ENCODE measurements around the gene NFATC2. TPM values are rescaled to one million over a fixed set of nuclear protein-coding genes. Genes with fewer than 3 reads are reported as not detected.

The NFATC2 gene
- polyA plus RNA-seq, 2 donors, result 0.75 to 0.90 TPM

- Histone ChIP-seq H3K4me1 (ENCODE audit: control insufficient read depth in 2 of 2, insufficient read depth in 2 of 2, low read length in 1 of 2) (no peaks in the 10 kb centered on the region), H3K36me3 (ENCODE audit: control insufficient read depth in 2 of 2, insufficient read depth in 2 of 2, low read length in 1 of 2) (no peaks in the 10 kb centered on the region), H3K27ac (ENCODE audit: low read depth in 2 of 2, low read length in 1 of 2) (no peak overlapping the region), H3K4me3 (ENCODE audit: low read depth in 1 of 2, low read length in 2 of 2) (no peak overlapping the region), H3K27me3 (ENCODE audit: control insufficient read depth in 1 of 2, insufficient read depth in 2 of 2, low read length in 2 of 2) (no peaks in the 10 kb centered on the region), H3K9me3 (ENCODE audit: control insufficient read depth in 2 of 2, insufficient read depth in 1 of 2, low read depth in 1 of 2, low read length in 1 of 2) (no peaks in the 10 kb centered on the region)
- 91 to 93% methylated on average over 3 of the region's 3 CpGs for WGBS, 2 donors
These were observed 71.6 kb downstream of the NFATC2 start for GRCh38 chr20:51470907-51471411.

GRCh38 chr20:51470499-51470820, 72.1 kb downstream of the NFATC2 start:
- Histone ChIP-seq H3K4me3 (ENCODE audit: low read depth in 1 of 2, low read length in 2 of 2) (no peak overlapping the region), H3K36me3 (ENCODE audit: control insufficient read depth in 2 of 2, insufficient read depth in 2 of 2, low read length in 1 of 2) (no peaks in the 10 kb centered on the region), H3K27ac (ENCODE audit: low read depth in 2 of 2, low read length in 1 of 2) (no peak overlapping the region), H3K9me3 (ENCODE audit: control insufficient read depth in 2 of 2, insufficient read depth in 1 of 2, low read depth in 1 of 2, low read length in 1 of 2) (no peaks in the 10 kb centered on the region), H3K4me1 (ENCODE audit: control insufficient read depth in 2 of 2, insufficient read depth in 2 of 2, low read length in 1 of 2) (no peaks in the 10 kb centered on the region), H3K27me3 (ENCODE audit: control insufficient read depth in 1 of 2, insufficient read depth in 2 of 2, low read length in 2 of 2) (no peaks in the 10 kb centered on the region)
- 79 to 82% methylated on average over 5 of the region's 5 CpGs for WGBS, 2 donors

GRCh38 chr20:51469578-51470498, 72.7 kb downstream of the NFATC2 start:
- Histone ChIP-seq H3K4me3 (ENCODE audit: low read depth in 1 of 2, low read length in 2 of 2) (no peak overlapping the region), H3K27me3 (ENCODE audit: control insufficient read depth in 1 of 2, insufficient read depth in 2 of 2, low read length in 2 of 2) (no peaks in the 10 kb centered on the region), H3K36me3 (ENCODE audit: control insufficient read depth in 2 of 2, insufficient read depth in 2 of 2, low read length in 1 of 2) (no peaks in the 10 kb centered on the region), H3K4me1 (ENCODE audit: control insufficient read depth in 2 of 2, insufficient read depth in 2 of 2, low read length in 1 of 2) (no peaks in the 10 kb centered on the region), H3K9me3 (ENCODE audit: control insufficient read depth in 2 of 2, insufficient read depth in 1 of 2, low read depth in 1 of 2, low read length in 1 of 2) (no peaks in the 10 kb centered on the region), H3K27ac (ENCODE audit: low read depth in 2 of 2, low read length in 1 of 2) (no peak overlapping the region)
- WGBS, 2 donors, result 68 to 69% methylated on average over 11 of the region's 11 CpGs

- Histone ChIP-seq H3K4me3 (ENCODE audit: low read depth in 1 of 2, low read length in 2 of 2) (no peak overlapping the region), H3K9me3 (ENCODE audit: control insufficient read depth in 2 of 2, insufficient read depth in 1 of 2, low read depth in 1 of 2, low read length in 1 of 2) (no peaks in the 10 kb centered on the region), H3K36me3 (ENCODE audit: control insufficient read depth in 2 of 2, insufficient read depth in 2 of 2, low read length in 1 of 2) (no peaks in the 10 kb centered on the region), H3K27ac (ENCODE audit: low read depth in 2 of 2, low read length in 1 of 2) (no peak overlapping the region), H3K4me1 (ENCODE audit: control insufficient read depth in 2 of 2, insufficient read depth in 2 of 2, low read length in 1 of 2) (no peaks in the 10 kb centered on the region), H3K27me3 (ENCODE audit: control insufficient read depth in 1 of 2, insufficient read depth in 2 of 2, low read length in 2 of 2) (no peaks in the 10 kb centered on the region)
- WGBS, 2 donors, result 85 to 86% methylated on average over 6 of the region's 6 CpGs
These were observed 73.5 kb downstream of the NFATC2 start for GRCh38 chr20:51469046-51469445.

- Histone ChIP-seq H3K27me3 (ENCODE audit: control insufficient read depth in 1 of 2, insufficient read depth in 2 of 2, low read length in 2 of 2) (no peaks in the 10 kb centered on the region), H3K27ac (ENCODE audit: low read depth in 2 of 2, low read length in 1 of 2) (no peak overlapping the region), H3K36me3 (ENCODE audit: control insufficient read depth in 2 of 2, insufficient read depth in 2 of 2, low read length in 1 of 2) (no peaks in the 10 kb centered on the region), H3K4me1 (ENCODE audit: control insufficient read depth in 2 of 2, insufficient read depth in 2 of 2, low read length in 1 of 2) (no peaks in the 10 kb centered on the region), H3K9me3 (ENCODE audit: control insufficient read depth in 2 of 2, insufficient read depth in 1 of 2, low read depth in 1 of 2, low read length in 1 of 2) (no peaks in the 10 kb centered on the region), H3K4me3 (ENCODE audit: low read depth in 1 of 2, low read length in 2 of 2) (no peak overlapping the region)
- WGBS, 2 donors, result 95% methylated on average over 7 of the region's 7 CpGs
These were observed 73.9 kb downstream of the NFATC2 start for GRCh38 chr20:51468636-51469035.

- H3K36me3 ChIP-seq (ENCODE audit: control insufficient read depth in 2 of 2, insufficient read depth in 2 of 2, low read length in 1 of 2), result no peaks in the 10 kb centered on the region
- H3K4me3 ChIP-seq (ENCODE audit: low read depth in 1 of 2, low read length in 2 of 2), result no peak overlapping the region
- WGBS, 2 donors, result 82 to 91% methylated on average over 10 of the region's 10 CpGs
- peaks cover 0 to 2% of the 10 kb centered on the region in 2 donors for H3K4me1 ChIP-seq (ENCODE audit: control insufficient read depth in 2 of 2, insufficient read depth in 2 of 2, low read length in 1 of 2)
- H3K9me3 ChIP-seq (ENCODE audit: control insufficient read depth in 2 of 2, insufficient read depth in 1 of 2, low read depth in 1 of 2, low read length in 1 of 2), result no peaks in the 10 kb centered on the region
- no peaks in the 10 kb centered on the region for H3K27me3 ChIP-seq (ENCODE audit: control insufficient read depth in 1 of 2, insufficient read depth in 2 of 2, low read length in 2 of 2)
- H3K27ac ChIP-seq (ENCODE audit: low read depth in 2 of 2, low read length in 1 of 2), result no peak overlapping the region
These were observed 74.4 kb downstream of the NFATC2 start for GRCh38 chr20:51467956-51468626.

GRCh38 chr20:51463998-51464397, 78.5 kb downstream of the NFATC2 start:
- Histone ChIP-seq H3K27me3 (ENCODE audit: control insufficient read depth in 1 of 2, insufficient read depth in 2 of 2, low read length in 2 of 2) (no peaks in the 10 kb centered on the region), H3K9me3 (ENCODE audit: control insufficient read depth in 2 of 2, insufficient read depth in 1 of 2, low read depth in 1 of 2, low read length in 1 of 2) (no peaks in the 10 kb centered on the region), H3K36me3 (ENCODE audit: control insufficient read depth in 2 of 2, insufficient read depth in 2 of 2, low read length in 1 of 2) (no peaks in the 10 kb centered on the region), H3K27ac (ENCODE audit: low read depth in 2 of 2, low read length in 1 of 2) (no peak overlapping the region), H3K4me1 (ENCODE audit: control insufficient read depth in 2 of 2, insufficient read depth in 2 of 2, low read length in 1 of 2) (peaks cover 0 to 7% of the 10 kb centered on the region in 2 donors), H3K4me3 (ENCODE audit: low read depth in 1 of 2, low read length in 2 of 2) (no peak overlapping the region)
- WGBS, 2 donors, result 80 to 87% methylated on average over 9 of the region's 9 CpGs

- H3K4me1 ChIP-seq (ENCODE audit: control insufficient read depth in 2 of 2, insufficient read depth in 2 of 2, low read length in 1 of 2), result peaks cover 0 to 7% of the 10 kb centered on the region in 2 donors
- WGBS, 2 donors, result 54 to 59% methylated on average over 8 of the region's 8 CpGs
- H3K36me3 ChIP-seq (ENCODE audit: control insufficient read depth in 2 of 2, insufficient read depth in 2 of 2, low read length in 1 of 2), result no peaks in the 10 kb centered on the region
- H3K9me3 ChIP-seq (ENCODE audit: control insufficient read depth in 2 of 2, insufficient read depth in 1 of 2, low read depth in 1 of 2, low read length in 1 of 2), result no peaks in the 10 kb centered on the region
- no peak overlapping the region for H3K4me3 ChIP-seq (ENCODE audit: low read depth in 1 of 2, low read length in 2 of 2)
- no peaks in the 10 kb centered on the region for H3K27me3 ChIP-seq (ENCODE audit: control insufficient read depth in 1 of 2, insufficient read depth in 2 of 2, low read length in 2 of 2)
- H3K27ac ChIP-seq (ENCODE audit: low read depth in 2 of 2, low read length in 1 of 2), result no peak overlapping the region
These were observed 79.0 kb downstream of the NFATC2 start for GRCh38 chr20:51463560-51463959.

GRCh38 chr20:51462566-51463276, 79.8 kb downstream of the NFATC2 start:
- H3K9me3 ChIP-seq (ENCODE audit: control insufficient read depth in 2 of 2, insufficient read depth in 1 of 2, low read depth in 1 of 2, low read length in 1 of 2), result no peaks in the 10 kb centered on the region
- H3K36me3 ChIP-seq (ENCODE audit: control insufficient read depth in 2 of 2, insufficient read depth in 2 of 2, low read length in 1 of 2), result no peaks in the 10 kb centered on the region
- no peak overlapping the region for H3K4me3 ChIP-seq (ENCODE audit: low read depth in 1 of 2, low read length in 2 of 2)
- no peak overlapping the region for H3K27ac ChIP-seq (ENCODE audit: low read depth in 2 of 2, low read length in 1 of 2)
- no peaks in the 10 kb centered on the region for H3K27me3 ChIP-seq (ENCODE audit: control insufficient read depth in 1 of 2, insufficient read depth in 2 of 2, low read length in 2 of 2)
- WGBS, 2 donors, result 56 to 72% methylated on average over 12 of the region's 12 CpGs
- peaks cover 0 to 12% of the 10 kb centered on the region in 2 donors for H3K4me1 ChIP-seq (ENCODE audit: control insufficient read depth in 2 of 2, insufficient read depth in 2 of 2, low read length in 1 of 2)
